Esophagus squamous epithelium (tissue), 4 donors: ENCODE measurements around the gene NCOA1.

ENCODE experiments used
- CTCF ChIP-seq, 6 experiments: fragments of 450-650 bp in 4 of 6; fragments of 200-600 bp in 2 of 6; sonication (generic) in 2 of 6; IDR thresholded peaks; one replicate each; pipeline ENCODE4 v1.5.1; 2016 to 2019; ENCODE audit warnings: antibody characterized with exemption in 6 of 6, mild to moderate bottlenecking in 4 of 6, moderate library complexity in 4 of 6
- POLR2A ChIP-seq, 4 donors: fragments of 450-650 bp; IDR thresholded peaks; one replicate each; pipeline ENCODE4 v1.6.1; 2017; ENCODE audit warnings: antibody characterized with exemption in 4 of 4, mild to moderate bottlenecking in 4 of 4, moderate library complexity in 3 of 4

- TF ChIP-seq CTCF (IDR thresholded peaks at IDR 0.05) (no peak), POLR2A (IDR thresholded peaks at IDR 0.05) (no peak)
These were observed 5.9 kb upstream of the NCOA1 start for GRCh38 chr2:24485197-24485596.
